PC-3 (cell line): ENCODE measurements around the gene ZFX. TPM values are rescaled to one million over a fixed set of nuclear protein-coding genes. Genes with fewer than 3 reads are reported as not detected.

Experiments used
- ATAC-seq: fragments of 200-7000 bp; cut with Tn5 transposase; 2 replicates; pipeline ENCODE4 v1.9.1; 2020; ENCODE audit warnings: mild to moderate bottlenecking, moderate library complexity
- BruUV-seq: library from RNA; stranded (reverse); fragments of 400-500 nt; replicated peaks from 2 replicates; lab custom pipeline; 2021; lab: Mats Ljungman, UMichigan
- CTCF ChIA-PET: fragments of 300-600 bp; sonication (Branson Sonifier 250); formaldehyde crosslinking; loops from one replicate; lab custom pipeline; 2022; ENCODE audit warnings: antibody characterized with exemption; lab: Charles Lee
- POLR2A ChIA-PET: fragments of 300-600 bp; sonication (Branson Sonifier 250); formaldehyde crosslinking; loops from one replicate; lab custom pipeline; 2022; ENCODE audit warnings: antibody characterized with exemption; ENCODE audit not compliant: unreplicated experiment; lab: Charles Lee
- DNase-seq: peaks from one replicate; pipeline ENCODE4 v3.0.0-alpha.2; 2015
- H2AFZ ChIP-seq: fragments of 300-600 bp; sonication (generic); 2 replicates; pipeline ENCODE4 v1.6.0; 2016; ENCODE audit warnings: antibody characterized with exemption, low read length
- H3F3A ChIP-seq: fragments of 300-600 bp; sonication (generic); one replicate; pipeline ENCODE4 v1.6.0; 2017; ENCODE audit warnings: antibody characterized with exemption, low read length, control low read depth, mild to moderate bottlenecking; ENCODE audit not compliant: unreplicated experiment
- H3K27ac ChIP-seq: fragments of 300-600 bp; sonication (generic); 2 replicates; pipeline ENCODE4 v1.5.1; 2016; ENCODE audit warnings: mild to moderate bottlenecking, low read length
- H3K27me3 ChIP-seq: fragments of 300-600 bp; sonication (generic); 2 replicates; pipeline ENCODE4 v1.6.1; 2016; ENCODE audit warnings: low read length, mixed read lengths
- H3K36me3 ChIP-seq: fragments of 300-600 bp; sonication (generic); 2 replicates; pipeline ENCODE4 v1.6.1; 2016; ENCODE audit warnings: low read depth, mixed run types, low read length, mixed read lengths
- H3K4me1 ChIP-seq: fragments of 300-600 bp; sonication (generic); 2 replicates; pipeline ENCODE4 v1.5.1; 2016; ENCODE audit warnings: low read length; ENCODE audit not compliant: insufficient read depth
- H3K4me2 ChIP-seq: fragments of 300-600 bp; sonication (generic); 2 replicates; pipeline ENCODE4 v1.6.0; 2016; ENCODE audit warnings: low read length
- H3K4me3 ChIP-seq: fragments of 300-600 bp; sonication (generic); 2 replicates; pipeline ENCODE4 v1.5.1; 2016; ENCODE audit warnings: mild to moderate bottlenecking, low read length, mixed read lengths
- H3K79me2 ChIP-seq: fragments of 300-600 bp; sonication (generic); 2 replicates; pipeline ENCODE4 v1.6.1; 2017; ENCODE audit warnings: low read length, mixed read lengths
- H3K9ac ChIP-seq: fragments of 300-600 bp; sonication (generic); 2 replicates; pipeline ENCODE4 v1.6.0; 2016; ENCODE audit warnings: mild to moderate bottlenecking, low read length
- H3K9me2 ChIP-seq: fragments of 300-600 bp; sonication (generic); replicated peaks from 2 replicates; pipeline ENCODE4 v1.6.1; 2016; ENCODE audit warnings: mixed run types, low read length, mixed read lengths
- H3K9me3 ChIP-seq: fragments of 300-600 bp; sonication (generic); 2 replicates; pipeline ENCODE4 v1.6.1; 2016; ENCODE audit warnings: low read length, mixed read lengths
- H4K20me1 ChIP-seq: fragments of 300-600 bp; sonication (generic); 2 replicates; pipeline ENCODE4 v1.6.1; 2016; ENCODE audit warnings: low read length, mixed read lengths
- EZH2 ChIP-seq: fragments of 300-600 bp; sonication (generic); IDR thresholded peaks from one replicate; pipeline ENCODE4 v1.6.1; 2017; ENCODE audit warnings: antibody characterized with exemption, mild to moderate bottlenecking, low read length; ENCODE audit not compliant: unreplicated experiment
- EZH2phosphoT487 ChIP-seq: fragments of 300-600 bp; sonication (generic); IDR thresholded peaks from 2 replicates; pipeline ENCODE4 v1.6.1; 2018; ENCODE audit warnings: mild to moderate bottlenecking, antibody characterized with exemption, low read length, borderline replicate concordance
- intact Hi-C: fragments of 100-400 bp; cut with micrococcal nuclease; formaldehyde crosslinking; loops from 2 replicates; pipeline ENCODE4 v1.9.0; 2023
- total RNA-seq: library from RNA; depleted of rRNA; stranded (reverse); fragments of >200 nt; gene quantifications from 2 replicates; pipeline ENCODE4 v1.2.3, GENCODE V29; 2014
- TF ChIP-seq, protein P1 (sequence below): fragments of 300-600 bp; sonication (generic); conservative IDR thresholded peaks from 2 replicates; pipeline ENCODE4 v1.5.1; 2017; ENCODE audit warnings: antibody characterized with exemption, low read depth, mild to moderate bottlenecking, low read length

Gene ZFX
- total RNA-seq, 1 experiment from 2014 or later: 21.0 TPM

GRCh38 chrX:24173115-24173847 lies 23.8 kb downstream of the ZFX start:
- TSS peak; percentile 8 for BruUV-seq
- DNase-seq: no peak
- H3K79me2 ChIP-seq: peaks cover 55% of the 10 kb centered on the region
- H3K9me3 ChIP-seq: no peaks in the 10 kb centered on the region
- no peak overlapping the region for H2AFZ ChIP-seq
- H3K27ac ChIP-seq: no peak overlapping the region
- H3K4me1 ChIP-seq: no peaks in the 10 kb centered on the region
- no peaks in the 10 kb centered on the region for H3K9me2 ChIP-seq
- CTCF ChIA-PET: no interaction called here
- no peaks in the 10 kb centered on the region for H3K27me3 ChIP-seq
- H3K36me3 ChIP-seq: peaks cover 29% of the 10 kb centered on the region
- intact Hi-C loops: no loop called here
- no peak overlapping the region for H3K4me3 ChIP-seq
- no peak for ATAC-seq
- TF ChIP-seq EZH2: no peak
- TF ChIP-seq, protein P1, sequence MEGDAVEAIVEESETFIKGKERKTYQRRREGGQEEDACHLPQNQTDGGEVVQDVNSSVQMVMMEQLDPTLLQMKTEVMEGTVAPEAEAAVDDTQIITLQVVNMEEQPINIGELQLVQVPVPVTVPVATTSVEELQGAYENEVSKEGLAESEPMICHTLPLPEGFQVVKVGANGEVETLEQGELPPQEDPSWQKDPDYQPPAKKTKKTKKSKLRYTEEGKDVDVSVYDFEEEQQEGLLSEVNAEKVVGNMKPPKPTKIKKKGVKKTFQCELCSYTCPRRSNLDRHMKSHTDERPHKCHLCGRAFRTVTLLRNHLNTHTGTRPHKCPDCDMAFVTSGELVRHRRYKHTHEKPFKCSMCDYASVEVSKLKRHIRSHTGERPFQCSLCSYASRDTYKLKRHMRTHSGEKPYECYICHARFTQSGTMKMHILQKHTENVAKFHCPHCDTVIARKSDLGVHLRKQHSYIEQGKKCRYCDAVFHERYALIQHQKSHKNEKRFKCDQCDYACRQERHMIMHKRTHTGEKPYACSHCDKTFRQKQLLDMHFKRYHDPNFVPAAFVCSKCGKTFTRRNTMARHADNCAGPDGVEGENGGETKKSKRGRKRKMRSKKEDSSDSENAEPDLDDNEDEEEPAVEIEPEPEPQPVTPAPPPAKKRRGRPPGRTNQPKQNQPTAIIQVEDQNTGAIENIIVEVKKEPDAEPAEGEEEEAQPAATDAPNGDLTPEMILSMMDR: 0 out of 2 replicates have a peak, but pooled peaks have one; percentile 21
- no peak for TF ChIP-seq EZH2phosphoT487
- no peaks in the 10 kb centered on the region for H3F3A ChIP-seq
- peaks cover 31% of the 10 kb centered on the region for H4K20me1 ChIP-seq
- POLR2A ChIA-PET: no interaction called here
- no peak overlapping the region for H3K4me2 ChIP-seq
- no peak overlapping the region for H3K9ac ChIP-seq

- Histone ChIP-seq H3K4me1 (no peaks in the 10 kb centered on the region), H3K27ac (no peak overlapping the region), H3K9me3 (no peaks in the 10 kb centered on the region), H3F3A (no peaks in the 10 kb centered on the region), H2AFZ (no peak overlapping the region), H4K20me1 (peaks cover 23% of the 10 kb centered on the region), H3K9me2 (no peaks in the 10 kb centered on the region), H3K4me3 (no peak overlapping the region), H3K4me2 (no peak overlapping the region), H3K79me2 (peaks cover 54% of the 10 kb centered on the region), H3K27me3 (no peaks in the 10 kb centered on the region), H3K36me3 (peaks cover 39% of the 10 kb centered on the region), H3K9ac (no peak overlapping the region)
- ChIA-PET POLR2A (no interaction called here), CTCF (no interaction called here)
- no peak for DNase-seq
- TF ChIP-seq, protein P1: no peak
- no peak for TF ChIP-seq EZH2phosphoT487
- no peak for TF ChIP-seq EZH2
- ATAC-seq: no peak
- no TSS peak for BruUV-seq
- intact Hi-C loops: no loop called here
Observed at GRCh38 chrX:24175276-24175675, 25.7 kb downstream of the ZFX start.

DNA sequence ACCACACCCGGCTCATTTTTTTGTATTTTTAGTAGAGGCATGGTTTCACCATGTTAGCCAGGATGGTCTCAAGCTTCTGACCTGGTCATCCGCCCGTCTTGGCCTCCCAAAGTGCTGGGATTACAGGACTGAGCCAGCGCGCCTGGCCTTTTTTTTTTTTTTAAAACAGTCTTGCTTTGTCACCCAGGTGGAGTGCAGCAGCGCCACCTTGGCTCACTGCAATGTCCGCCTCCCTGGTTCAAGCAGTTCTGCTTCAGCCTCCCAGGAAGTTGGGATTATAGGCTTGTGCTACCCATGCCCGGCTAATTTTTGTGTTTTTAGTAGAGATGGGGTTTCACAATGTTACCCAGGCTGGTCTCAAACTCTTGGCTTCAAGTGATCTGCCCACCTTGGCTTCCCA lies 28.9 kb downstream of the ZFX start:
- no peak for DNase-seq
- no TSS peak for BruUV-seq
- no peak for ATAC-seq
- TF ChIP-seq, protein P1: no peak; the same call in 1 of the 2 replicates
- TF ChIP-seq EZH2phosphoT487: no peak
- no peak for TF ChIP-seq EZH2
- Histone ChIP-seq H3K4me3 (no peak overlapping the region), H3F3A (no peaks in the 10 kb centered on the region), H4K20me1 (peaks cover 13% of the 10 kb centered on the region; the same call in 1 of the 2 replicates), H3K27ac (no peak overlapping the region), H3K27me3 (no peaks in the 10 kb centered on the region), H3K9me2 (no peaks in the 10 kb centered on the region), H3K9ac (no peak overlapping the region), H3K79me2 (peaks cover 61% of the 10 kb centered on the region), H3K36me3 (peaks cover 35% of the 10 kb centered on the region), H2AFZ (no peak overlapping the region), H3K9me3 (no peaks in the 10 kb centered on the region), H3K4me2 (no peak overlapping the region), H3K4me1 (no peaks in the 10 kb centered on the region)
- POLR2A ChIA-PET: no interaction called here
- intact Hi-C loops: no loop called here
- CTCF ChIA-PET: no interaction called here
